LoVo (cell line): ENCODE data around the gene MDGA2.

Source experiments
- DNase-seq: peaks from one replicate; pipeline ENCODE4 v3.0.0-alpha.2; 2016; ENCODE audit warnings: low spot score

The MDGA2 gene

GRCh38 chr14:47485421-47485820, 190.0 kb downstream of the MDGA2 start:
- DNase-seq: no peak

- DNase-seq: no peak
Measured at GRCh38 chr14:47483449-47483848, 192.0 kb downstream of the MDGA2 start.

GRCh38 chr14:47471075-47471474, 204.3 kb downstream of the MDGA2 start:
- no peak for DNase-seq

- DNase-seq: no peak
Measured at GRCh38 chr14:47466916-47467315, 208.5 kb downstream of the MDGA2 start.

- no peak for DNase-seq
Measured at GRCh38 chr14:47454025-47454424, 221.4 kb downstream of the MDGA2 start.

GRCh38 chr14:47447076-47447475, 228.3 kb downstream of the MDGA2 start:
- no peak for DNase-seq

GRCh38 chr14:47442211-47442610, 233.2 kb downstream of the MDGA2 start:
- DNase-seq: peak; percentile 7

- DNase-seq: no peak
Measured at GRCh38 chr14:47439953-47440352, 235.5 kb downstream of the MDGA2 start.

GRCh38 chr14:47438650-47439140, 236.7 kb downstream of the MDGA2 start:
- no peak for DNase-seq

- no peak for DNase-seq
Measured at GRCh38 chr14:47435331-47435965, 240.0 kb downstream of the MDGA2 start.

GRCh38 chr14:47427629-47428028, 247.8 kb downstream of the MDGA2 start:
- no peak for DNase-seq

- no peak for DNase-seq
Measured at GRCh38 chr14:47425302-47425701, 250.1 kb downstream of the MDGA2 start.

- no peak for DNase-seq
Measured at GRCh38 chr14:47422191-47422590, 253.2 kb downstream of the MDGA2 start.

GRCh38 chr14:47411523-47411922, 263.9 kb downstream of the MDGA2 start:
- no peak for DNase-seq

GRCh38 chr14:47392326-47392725, 283.1 kb downstream of the MDGA2 start:
- no peak for DNase-seq

GRCh38 chr14:47390831-47391504, 284.4 kb downstream of the MDGA2 start:
- no peak for DNase-seq

- DNase-seq: no peak
Measured at GRCh38 chr14:47389535-47389934, 285.9 kb downstream of the MDGA2 start.

GRCh38 chr14:47366006-47366405, 309.4 kb downstream of the MDGA2 start:
- DNase-seq: no peak

GRCh38 chr14:47365233-47365632, 310.2 kb downstream of the MDGA2 start:
- DNase-seq: no peak

- no peak for DNase-seq
Measured at GRCh38 chr14:47353186-47353585, 322.2 kb downstream of the MDGA2 start.

- no peak for DNase-seq
Measured at GRCh38 chr14:47346849-47347248, 328.6 kb downstream of the MDGA2 start.

GRCh38 chr14:47345016-47345415, 330.4 kb downstream of the MDGA2 start:
- no peak for DNase-seq

GRCh38 chr14:47332939-47333338, 342.5 kb downstream of the MDGA2 start:
- DNase-seq: no peak

GRCh38 chr14:47332106-47332505, 343.3 kb downstream of the MDGA2 start:
- DNase-seq: no peak
